HepG2 (cell line): Measurements from ENCODE around the gene TLR9. TPM values are rescaled to one million over a fixed set of nuclear protein-coding genes. Genes with fewer than 3 reads are reported as not detected.

ENCODE experiments used
- ATF1 ChIP-seq: IDR thresholded peaks from 2 replicates; pipeline ENCODE4 v1.6.1; 2016; ENCODE audit warnings: mild to moderate bottlenecking, control low read depth
- ATF2 ChIP-seq: sonication (generic); formaldehyde crosslinking; IDR thresholded peaks from 2 replicates; pipeline ENCODE4 v1.4.0; 2020; ENCODE audit warnings: missing genetic modification reagents
- CENPT ChIP-seq: sonication (generic); formaldehyde crosslinking; IDR thresholded peaks from 2 replicates; pipeline ENCODE4 v1.8.0; 2022; ENCODE audit warnings: low read depth, mild to moderate bottlenecking, moderate library complexity, missing genetic modification reagents
- CREBL2 ChIP-seq: sonication (generic); formaldehyde crosslinking; IDR thresholded peaks from 2 replicates; pipeline ENCODE4 v1.8.1; 2023; ENCODE audit warnings: missing genetic modification reagents, mild to moderate bottlenecking, borderline replicate concordance
- GPBP1L1 ChIP-seq: sonication (generic); formaldehyde crosslinking; IDR thresholded peaks from 2 replicates; pipeline ENCODE4 v1.5.0; 2020; ENCODE audit warnings: mild to moderate bottlenecking, missing genetic modification reagents
- NFATC3 ChIP-seq: sonication (generic); formaldehyde crosslinking; IDR thresholded peaks from 2 replicates; pipeline ENCODE4 v1.5.1; 2020; ENCODE audit warnings: mild to moderate bottlenecking, missing genetic modification reagents
- RBM22 ChIP-seq: fragments of 200-400 bp; formaldehyde crosslinking; optimal IDR thresholded peaks from 2 replicates; pipeline ENCODE3; 2017; ENCODE audit warnings: mild to moderate bottlenecking, low read length, moderate library complexity
- SP5 ChIP-seq: IDR thresholded peaks from 2 replicates; pipeline ENCODE4 v1.6.1; 2016; ENCODE audit warnings: low read depth, borderline replicate concordance
- TFDP1 ChIP-seq: IDR thresholded peaks from 2 replicates; pipeline ENCODE4 v1.6.1; 2016; ENCODE audit warnings: missing compliant biosample characterization, missing genetic modification reagents, borderline replicate concordance
- ZFP62 ChIP-seq: sonication (generic); formaldehyde crosslinking; IDR thresholded peaks from 2 replicates; pipeline ENCODE4 v1.4.0; 2020; ENCODE audit warnings: missing genetic modification reagents
- ZHX2 ChIP-seq, 2 experiments: sonication (generic) in 1 of 2; formaldehyde crosslinking in 1 of 2; IDR thresholded peaks; 2 replicates each; pipeline versions ENCODE4 v1.6.1 to v1.9.0; 2014 to 2022; ENCODE audit warnings: antibody characterized with exemption in 1 of 2, borderline replicate concordance in 1 of 2, inconsistent platforms in 1 of 2, low read depth in 1 of 2, missing genetic modification reagents in 1 of 2
- ZNF256 ChIP-seq: sonication (generic); formaldehyde crosslinking; conservative IDR thresholded peaks from 2 replicates; pipeline ENCODE4 v1.4.0; 2020; ENCODE audit warnings: missing genetic modification reagents
- ZSCAN9 ChIP-seq: IDR thresholded peaks from 2 replicates; pipeline ENCODE4 v1.6.1; 2016; ENCODE audit warnings: borderline replicate concordance
- polyA plus RNA-seq, 8 experiments: library from polyadenylated mRNA; depleted of rRNA in 3 of 8; stranded (reverse) in 7 of 8; unstranded in 1 of 8; fragments of >200 nt; fragmentation: Illumina TruSeq in 4 of 8; extraction: Trizol in 4 of 8; gene quantifications; 2 replicates each; pipeline versions ENCODE4 v1.2.1 to v1.2.3, GENCODE V29; 2011 to 2016; ENCODE audit warnings: low read depth in 4 of 8, missing spikeins in 1 of 8, mixed read lengths in 1 of 8; ENCODE audit not compliant: insufficient read depth in 1 of 8
- total RNA-seq, 5 experiments: library from RNA; depleted of rRNA; stranded (reverse); fragments of >200 nt; fragmentation: Illumina TruSeq; extraction: Trizol; gene quantifications; 2 replicates each; pipeline ENCODE4 v1.2.3, GENCODE V29; 2016; ENCODE audit warnings: low read depth in 1 of 5
- TF ChIP-seq, protein P1 (sequence below): sonication (generic); formaldehyde crosslinking; IDR thresholded peaks from 2 replicates; pipeline ENCODE4 v1.8.0; 2022; ENCODE audit warnings: low read depth, missing genetic modification reagents
- TF ChIP-seq, protein P2 (sequence below): sonication (generic); formaldehyde crosslinking; conservative IDR thresholded peaks from 2 replicates; pipeline ENCODE4 v1.8.0; 2022; ENCODE audit warnings: missing genetic modification reagents

TLR9 gene
- total and polyA plus RNA-seq, 2 of the 13 experiments (the other 11 are each of a cell fraction or from before 2014, with no cell fraction given), result not detected

- TF ChIP-seq SP5 (CRISPR knock-in tag) (no peak), ZSCAN9 (CRISPR knock-in tag) (no peak), ATF1 (CRISPR knock-in tag) (no peak), RBM22 (peak; percentile 95), NFATC3 (CRISPR knock-in tag) (no peak), ZNF256 (CRISPR knock-in tag) (no peak), GPBP1L1 (CRISPR knock-in tag) (no peak), CREBL2 (no peak), ATF2 (CRISPR knock-in tag) (no peak), CENPT (0 out of 2 replicates have a peak, but pooled peaks have one; percentile 22), TFDP1 (no peak), ZFP62 (CRISPR knock-in tag) (no peak), ZHX2 (IDR thresholded peaks at IDR 0.05; ENCODE audit: low read depth) (0 out of 2 replicates have a peak, but pooled peaks have one; percentile 9), ZHX2 (CRISPR knock-in tag; IDR thresholded peaks at IDR 0.05; ENCODE audit: borderline replicate concordance) (no peak)
- TF ChIP-seq, protein P1, sequence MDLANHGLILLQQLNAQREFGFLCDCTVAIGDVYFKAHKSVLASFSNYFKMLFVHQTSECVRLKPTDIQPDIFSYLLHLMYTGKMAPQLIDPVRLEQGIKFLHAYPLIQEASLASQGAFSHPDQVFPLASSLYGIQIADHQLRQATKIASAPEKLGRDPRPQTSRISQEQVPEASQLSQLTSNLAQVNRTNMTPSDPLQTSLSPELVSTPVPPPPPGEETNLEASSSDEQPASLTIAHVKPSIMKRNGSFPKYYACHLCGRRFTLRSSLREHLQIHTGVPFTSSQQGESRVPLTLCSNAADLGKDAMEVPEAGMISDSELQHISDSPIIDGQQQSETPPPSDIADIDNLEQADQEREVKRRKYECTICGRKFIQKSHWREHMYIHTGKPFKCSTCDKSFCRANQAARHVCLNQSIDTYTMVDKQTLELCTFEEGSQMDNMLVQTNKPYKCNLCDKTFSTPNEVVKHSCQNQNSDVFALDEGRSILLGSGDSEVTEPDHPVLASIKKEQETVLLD (CRISPR knock-in tag), result peak; percentile 75; the same call in 1 of the 2 replicates
- TF ChIP-seq, protein P2, sequence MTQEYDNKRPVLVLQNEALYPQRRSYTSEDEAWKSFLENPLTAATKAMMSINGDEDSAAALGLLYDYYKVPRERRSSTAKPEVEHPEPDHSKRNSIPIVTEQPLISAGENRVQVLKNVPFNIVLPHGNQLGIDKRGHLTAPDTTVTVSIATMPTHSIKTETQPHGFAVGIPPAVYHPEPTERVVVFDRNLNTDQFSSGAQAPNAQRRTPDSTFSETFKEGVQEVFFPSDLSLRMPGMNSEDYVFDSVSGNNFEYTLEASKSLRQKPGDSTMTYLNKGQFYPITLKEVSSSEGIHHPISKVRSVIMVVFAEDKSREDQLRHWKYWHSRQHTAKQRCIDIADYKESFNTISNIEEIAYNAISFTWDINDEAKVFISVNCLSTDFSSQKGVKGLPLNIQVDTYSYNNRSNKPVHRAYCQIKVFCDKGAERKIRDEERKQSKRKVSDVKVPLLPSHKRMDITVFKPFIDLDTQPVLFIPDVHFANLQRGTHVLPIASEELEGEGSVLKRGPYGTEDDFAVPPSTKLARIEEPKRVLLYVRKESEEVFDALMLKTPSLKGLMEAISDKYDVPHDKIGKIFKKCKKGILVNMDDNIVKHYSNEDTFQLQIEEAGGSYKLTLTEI (CRISPR knock-in tag), result no peak
Observed at GRCh38 chr3:52238193-52238760, 12.8 kb upstream of the TLR9 start (continued).
